Heart right ventricle (tissue), 16 donors: ENCODE data around the gene CAPRIN1. TPM values are rescaled to one million over a fixed set of nuclear protein-coding genes. Genes with fewer than 3 reads are reported as not detected.

ENCODE experiments used
- ATAC-seq, 8 donors: fragments of 200-7000 bp; cut with Tn5 transposase; one replicate each; pipeline ENCODE4 v1.9.1; 2020; ENCODE audit warnings: mild to moderate bottlenecking in 8 of 8, moderate library complexity in 8 of 8, moderate number of reproducible peaks in 1 of 8
- DNase-seq, 2 donors: peaks; one replicate each; pipeline ENCODE4 v3.0.0-alpha.2; 2020
- H3K27ac ChIP-seq, 10 donors: fragments of 200-600 bp; sonication (generic) in 2 of 10; one replicate each; pipeline versions ENCODE4 v1.5.0 to v1.8.0; 2020 to 2022; ENCODE audit warnings: mild to moderate bottlenecking in 3 of 10
- H3K27me3 ChIP-seq, 7 donors: fragments of 200-600 bp; one replicate each; pipeline ENCODE4 v1.8.0; 2021 to 2022; ENCODE audit warnings: mild to moderate bottlenecking in 2 of 7
- H3K36me3 ChIP-seq, 9 donors: fragments of 200-600 bp; sonication (generic) in 1 of 9; one replicate each; pipeline versions ENCODE4 v1.5.0 to v1.8.0; 2020 to 2022; ENCODE audit warnings: mild to moderate bottlenecking in 2 of 9
- H3K4me1 ChIP-seq, 9 donors: fragments of 200-600 bp; sonication (generic) in 1 of 9; one replicate each; pipeline versions ENCODE4 v1.5.0 to v1.8.0; 2020 to 2022; ENCODE audit warnings: mild to moderate bottlenecking in 4 of 9
- H3K4me3 ChIP-seq, 10 donors: fragments of 200-600 bp; sonication (generic) in 2 of 10; one replicate each; pipeline versions ENCODE4 v1.5.0 to v1.8.0; 2020 to 2022; ENCODE audit warnings: mild to moderate bottlenecking in 7 of 10, moderate library complexity in 2 of 10
- H3K9me3 ChIP-seq, 11 donors: fragments of 200-600 bp in 10 of 11; sonication (generic) in 2 of 11; one replicate each; pipeline versions ENCODE4 v1.5.0 to v1.8.0; 2013 to 2022; ENCODE audit warnings: mild to moderate bottlenecking in 2 of 11, control low read depth in 1 of 11, moderate library complexity in 1 of 11
- CTCF ChIP-seq, 9 donors: fragments of 200-600 bp; sonication (generic) in 2 of 9; IDR thresholded peaks; one replicate each; pipeline versions ENCODE4 v1.5.0 to v1.8.0; 2021 to 2022; ENCODE audit warnings: antibody characterized with exemption in 9 of 9, mild to moderate bottlenecking in 5 of 9, moderate library complexity in 1 of 9
- WGBS, 2 donors: extraction: QIAGEN DNeasy Blood & Tissue Kit; methylation state at CpG; one replicate each; pipeline ENCODE4 v1.1.7; 2013; ENCODE audit warnings: inconsistent platforms in 1 of 2; 5-methylcytosine and 5-hydroxymethylcytosine counted together
- intact Hi-C, 10 donors: fragments of 100-400 bp; cut with DNase I; formaldehyde crosslinking; loops; one replicate each; pipeline versions ENCODE4 v1.11.1 to v1.14.2; 2022
- polyA plus RNA-seq, 2 donors: library from polyadenylated mRNA; stranded (reverse); fragments of 200-250 nt; gene quantifications; one replicate each; pipeline ENCODE4 v1.2.3, GENCODE V29; 2013
- total RNA-seq, 10 donors: library from RNA; stranded (reverse); fragmentation: NEBNext Ultra II Directional in 3 of 10; extraction: Animal tissue kit (Norgen Biotek cat#: 25700) in 3 of 10; gene quantifications; one replicate each; pipeline versions ENCODE4 v1.2.1 to v1.2.4, GENCODE V29; 2021 to 2023
- donor health status: Arrhythmogenic right ventricular cardiomyopathy.
- donor health status: ischemic (EF 13 %, LVEDD 7.1; RV severe dilation, severe dysfunction).
- donor health status: healthy with polysubstance abuse.
- donor health status: DM: no; HTN: yes; CAD: no.
- donor health status: DM: no; HTN: no; CAD: no.
- donor health status: ischemic (EF 25% LVEDD 6.9; RV normal size, moderate dysfunction).
- donor health status: ischemic (EF 25% LVEDD 5.7; RV mildly dilated, moderate dysfunction).
- donor health status: healthy.
- donor health status: DM: yes; HTN: yes; CAD: no.
- donor health status: Ischemic cardiomyopathy.
- donor health status: ischemic (EF 35%, LVEDD 5.7; RV mildly dilated, moderate dysfunction).
- donor health status: nonischemic (EF 11% LVEDD 7.7; RV severe dilation, severe dysfunction).
- donor health status: DM: yes; HTN: yes; CAD: no.
- donor health status: PGD.
- donor health status: ischemic (EF 29% LVEDD 5.4; RV normal size, mild dysfunction).
- donor health status: nonischemic (EF 23%, LVEDD 6.1; RV moderate dilation, normal function).

Gene CAPRIN1
- total and polyA plus RNA-seq, 12 donors = 37.9 to 142 (median 118) TPM

GRCh38 chr11:34145073-34145472, 93.5 kb downstream of the CAPRIN1 start:
- Histone ChIP-seq H3K4me1 (peaks cover 0 to 13% (median 0%) of the 10 kb centered on the region in 9 donors), H3K36me3 (peaks cover 0 to 100% (median 65%) of the 10 kb centered on the region in 9 donors), H3K4me3 (no peak overlapping the region), H3K9me3 (no peaks in the 10 kb centered on the region), H3K27me3 (no peaks in the 10 kb centered on the region), H3K27ac (no peak overlapping the region)
- intact Hi-C loops = no loop called here
- ATAC-seq (no peak), DNase-seq (no peak)
- WGBS, 2 donors = 85 to 91% methylated on average over 5 of the region's 5 CpGs
- no peak for TF ChIP-seq CTCF (IDR thresholded peaks at IDR 0.05)

- intact Hi-C loops = no loop called here
- Histone ChIP-seq H3K27ac (no peak overlapping the region), H3K36me3 (peaks cover 0 to 100% (median 56%) of the 10 kb centered on the region in 9 donors), H3K27me3 (no peaks in the 10 kb centered on the region), H3K9me3 (no peaks in the 10 kb centered on the region), H3K4me3 (no peak overlapping the region), H3K4me1 (peaks cover 0 to 17% (median 5%) of the 10 kb centered on the region in 9 donors)
- no peak for TF ChIP-seq CTCF (IDR thresholded peaks at IDR 0.05)
- DNase-seq (no peak), ATAC-seq (no peak)
- WGBS, 2 donors = 90 to 93% methylated on average over 8 of the region's 8 CpGs
Observed at GRCh38 chr11:34145847-34146381, 94.4 kb downstream of the CAPRIN1 start.

- H3K4me3 ChIP-seq = no peak overlapping the region
- WGBS, 2 donors = 96% methylated on average over 12 of the region's 12 CpGs
- H3K27me3 ChIP-seq = no peaks in the 10 kb centered on the region
- no peak for ATAC-seq
- H3K9me3 ChIP-seq = no peaks in the 10 kb centered on the region
- H3K4me1 ChIP-seq = peaks cover 0 to 17% (median 6%) of the 10 kb centered on the region in 9 donors
- no peak for TF ChIP-seq CTCF (IDR thresholded peaks at IDR 0.05)
- H3K27ac ChIP-seq = no peak overlapping the region
- intact Hi-C loops = no loop called here
- peaks cover 0 to 100% (median 52%) of the 10 kb centered on the region in 9 donors for H3K36me3 ChIP-seq
- DNase-seq = no peak
Observed at GRCh38 chr11:34146411-34146810, 94.9 kb downstream of the CAPRIN1 start.

- WGBS, 2 donors = 77 to 82% methylated on average over 5 of the region's 5 CpGs
Observed at GRCh38 chr11:34146866-34147265, 95.3 kb downstream of the CAPRIN1 start.

More at GRCh38 chr11:34146866-34147265, 95.3 kb downstream of the CAPRIN1 start:
- H3K9me3 ChIP-seq = no peaks in the 10 kb centered on the region
- DNase-seq (no peak), ATAC-seq (no peak)
- peaks cover 0 to 17% (median 6%) of the 10 kb centered on the region in 9 donors for H3K4me1 ChIP-seq
- no peak for TF ChIP-seq CTCF (IDR thresholded peaks at IDR 0.05)
- H3K36me3 ChIP-seq = peaks cover 0 to 100% (median 47%) of the 10 kb centered on the region in 9 donors
- H3K27ac ChIP-seq = no peak overlapping the region
- intact Hi-C loops = no loop called here
- no peaks in the 10 kb centered on the region for H3K27me3 ChIP-seq
- H3K4me3 ChIP-seq = no peak overlapping the region
